ENCODE data around the gene CEMIP. TPM values are rescaled to one million over a fixed set of nuclear protein-coding genes. Genes with fewer than 3 reads are reported as not detected.

Gene CEMIP
- polyA plus RNA-seq, 2 of the 4 experiments (the other 2 are of a cell fraction), result 0.54 to 0.84 TPM

GRCh38 chr15:80825361-80826030 lies 46.3 kb downstream of the CEMIP start:
- WGBS (ENCODE audit: missing lambda C conversion rate), result 54% methylated on average over 6 of the region's 6 CpGs
- CTCF ChIA-PET, result interaction anchor here (1.0 to 1.2 kb wide), 2 partner anchors 9 to 19 kb away, joined by 3 read pairs; no protein-coding TSS in a partner anchor
- POLR2A ChIA-PET, result no interaction called here
- TF ChIP-seq EHF (CRISPR knock-in tag; IDR thresholded peaks at IDR 0.05) (no peak), HDAC2 (IDR thresholded peaks at IDR 0.05) (no peak), RARB (CRISPR knock-in tag; IDR thresholded peaks at IDR 0.05) (no peak)
- H3K4me2 ChIP-seq, result no peak overlapping the region
- no peak overlapping the region for H3K4me3 ChIP-seq
- DNase-seq (ENCODE audit: low read depth in 1 of 2, low spot score in 1 of 2), result no peak
- no peak overlapping the region for H3K27ac ChIP-seq
- no peak for ATAC-seq
- no peak for FAIRE-seq
- H3K9me3 ChIP-seq, result no peaks in the 10 kb centered on the region
- H3K4me1 ChIP-seq, result no peaks in the 10 kb centered on the region

GRCh38 chr15:80828796-80829195 lies 49.6 kb downstream of the CEMIP start:
- FAIRE-seq, result no peak
- Histone ChIP-seq H3K4me3 (no peak overlapping the region), H3K4me2 (no peak overlapping the region), H3K27ac (no peak overlapping the region), H3K9me3 (no peaks in the 10 kb centered on the region), H3K4me1 (no peaks in the 10 kb centered on the region)
- TF ChIP-seq RNF2 (IDR thresholded peaks at IDR 0.05; ENCODE audit: borderline replicate concordance, low read depth) (no peak), FOSL2 (IDR thresholded peaks at IDR 0.05) (no peak), FOSL2 (CRISPR knock-in tag; IDR thresholded peaks at IDR 0.05) (no peak)
- ChIA-PET POLR2A (no interaction called here), CTCF (interaction anchor here (0.9 to 1.0 kb wide), 2 partner anchors 16 to 49 kb away, joined by 3 read pairs; no protein-coding TSS in a partner anchor)
- ATAC-seq, result no peak
- no peak for DNase-seq (ENCODE audit: low read depth in 1 of 2, low spot score in 1 of 2)

GRCh38 chr15:80830677-80831076 lies 51.5 kb downstream of the CEMIP start:
- ChIA-PET POLR2A (no interaction called here), CTCF (interaction anchor here (0.7 to 1.7 kb wide), 3 partner anchors 14 to 51 kb away, joined by 3 to 6 read pairs (median 3); partner anchors contain the start of gene CEMIP)
- Histone ChIP-seq H3K4me2 (no peak overlapping the region), H3K9me3 (no peaks in the 10 kb centered on the region), H3K27ac (no peak overlapping the region), H3K4me3 (no peak overlapping the region), H3K4me1 (no peaks in the 10 kb centered on the region)
- 83% methylated on average over 1 of the region's 1 CpG for WGBS (ENCODE audit: missing lambda C conversion rate)
- DNase-seq (ENCODE audit: low read depth in 1 of 2, low spot score in 1 of 2) (no peak), ATAC-seq (no peak), FAIRE-seq (no peak)
- TF ChIP-seq USF2 (IDR thresholded peaks at IDR 0.05), result no peak
- TF ChIP-seq RFX5 (IDR thresholded peaks at IDR 0.05), result no peak
- TF ChIP-seq NR3C1 (IDR thresholded peaks at IDR 0.05), result no peak
- no peak for TF ChIP-seq TP53 (CRISPR knock-in tag; IDR thresholded peaks at IDR 0.05)
- TF ChIP-seq ESRRA (IDR thresholded peaks at IDR 0.05; ENCODE audit: borderline replicate concordance, low read length), result no peak
- no peak for TF ChIP-seq KDM1A (IDR thresholded peaks at IDR 0.05; ENCODE audit: low read depth)
- no peak for TF ChIP-seq HOXB5 (CRISPR knock-in tag; IDR thresholded peaks at IDR 0.05)
- TF ChIP-seq GATA3 (IDR thresholded peaks at IDR 0.05; ENCODE audit: borderline replicate concordance), result no peak
- TF ChIP-seq MYC (IDR thresholded peaks at IDR 0.05; ENCODE audit: borderline replicate concordance, low read length), result no peak
- no peak for TF ChIP-seq SREBF2 (IDR thresholded peaks at IDR 0.05)
- no peak for TF ChIP-seq CTCF (IDR thresholded peaks at IDR 0.05)
- TF ChIP-seq NFE2L2 (conservative IDR thresholded peaks at IDR 0.05; ENCODE audit: low read length), result no peak
- TF ChIP-seq FOXS1 (CRISPR knock-in tag; IDR thresholded peaks at IDR 0.05), result no peak
- TF ChIP-seq POLR2AphosphoS2 (conservative IDR thresholded peaks at IDR 0.05; ENCODE audit: low read length), result no peak
